ENCODE results near the gene ITGA8. TPM values are rescaled to one million over a fixed set of nuclear protein-coding genes. Genes with fewer than 3 reads are reported as not detected.

The ITGA8 gene
- polyA plus RNA-seq, 1 experiment = 0.25 TPM

GRCh38 chr10:15485684-15486316 is 233.9 kb downstream of the ITGA8 start:
- ChIA-PET POLR2A (no interaction called here), CTCF (no interaction called here)
- Histone ChIP-seq H3K9me3 (ENCODE audit: control insufficient read depth, insufficient read depth, low read length) (no peaks in the 10 kb centered on the region), H3K27ac (ENCODE audit: low read depth, low read length) (no peak overlapping the region), H3K4me3 (ENCODE audit: low read depth, low read length) (no peak overlapping the region), H3K27me3 (ENCODE audit: control insufficient read depth, insufficient read depth, low read length) (no peaks in the 10 kb centered on the region)
- DNase-seq (ENCODE audit: low read depth, low spot score) = no peak
- TF ChIP-seq, protein P1, sequence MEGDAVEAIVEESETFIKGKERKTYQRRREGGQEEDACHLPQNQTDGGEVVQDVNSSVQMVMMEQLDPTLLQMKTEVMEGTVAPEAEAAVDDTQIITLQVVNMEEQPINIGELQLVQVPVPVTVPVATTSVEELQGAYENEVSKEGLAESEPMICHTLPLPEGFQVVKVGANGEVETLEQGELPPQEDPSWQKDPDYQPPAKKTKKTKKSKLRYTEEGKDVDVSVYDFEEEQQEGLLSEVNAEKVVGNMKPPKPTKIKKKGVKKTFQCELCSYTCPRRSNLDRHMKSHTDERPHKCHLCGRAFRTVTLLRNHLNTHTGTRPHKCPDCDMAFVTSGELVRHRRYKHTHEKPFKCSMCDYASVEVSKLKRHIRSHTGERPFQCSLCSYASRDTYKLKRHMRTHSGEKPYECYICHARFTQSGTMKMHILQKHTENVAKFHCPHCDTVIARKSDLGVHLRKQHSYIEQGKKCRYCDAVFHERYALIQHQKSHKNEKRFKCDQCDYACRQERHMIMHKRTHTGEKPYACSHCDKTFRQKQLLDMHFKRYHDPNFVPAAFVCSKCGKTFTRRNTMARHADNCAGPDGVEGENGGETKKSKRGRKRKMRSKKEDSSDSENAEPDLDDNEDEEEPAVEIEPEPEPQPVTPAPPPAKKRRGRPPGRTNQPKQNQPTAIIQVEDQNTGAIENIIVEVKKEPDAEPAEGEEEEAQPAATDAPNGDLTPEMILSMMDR (IDR thresholded peaks at IDR 0.05; ENCODE audit: low read depth, low read length) = no peak

- CTCF ChIA-PET = no interaction called here
- H3K9me3 ChIP-seq (ENCODE audit: control insufficient read depth, insufficient read depth, low read length) = no peaks in the 10 kb centered on the region
- no peak overlapping the region for H3K4me3 ChIP-seq (ENCODE audit: low read depth, low read length)
- POLR2A ChIA-PET = no interaction called here
- DNase-seq (ENCODE audit: low read depth, low spot score) = no peak
- TF ChIP-seq, protein P1 (IDR thresholded peaks at IDR 0.05; ENCODE audit: low read depth, low read length) = no peak
- no peak overlapping the region for H3K27ac ChIP-seq (ENCODE audit: low read depth, low read length)
- H3K27me3 ChIP-seq (ENCODE audit: control insufficient read depth, insufficient read depth, low read length) = no peaks in the 10 kb centered on the region
Measured at GRCh38 chr10:15485027-15485426, 234.7 kb downstream of the ITGA8 start.

GRCh38 chr10:15484128-15484527 is 235.6 kb downstream of the ITGA8 start:
- Histone ChIP-seq H3K27me3 (ENCODE audit: control insufficient read depth, insufficient read depth, low read length) (no peaks in the 10 kb centered on the region), H3K27ac (ENCODE audit: low read depth, low read length) (no peak overlapping the region), H3K9me3 (ENCODE audit: control insufficient read depth, insufficient read depth, low read length) (no peaks in the 10 kb centered on the region), H3K4me3 (ENCODE audit: low read depth, low read length) (no peak overlapping the region)
- POLR2A ChIA-PET = no interaction called here
- no peak for DNase-seq (ENCODE audit: low read depth, low spot score)
- CTCF ChIA-PET = no interaction called here
- TF ChIP-seq, protein P1 (IDR thresholded peaks at IDR 0.05; ENCODE audit: low read depth, low read length) = no peak

- no peak for DNase-seq (ENCODE audit: low read depth, low spot score)
- Histone ChIP-seq H3K9me3 (ENCODE audit: control insufficient read depth, insufficient read depth, low read length) (no peaks in the 10 kb centered on the region), H3K27ac (ENCODE audit: low read depth, low read length) (no peak overlapping the region), H3K4me3 (ENCODE audit: low read depth, low read length) (no peak overlapping the region), H3K27me3 (ENCODE audit: control insufficient read depth, insufficient read depth, low read length) (peaks cover 2% of the 10 kb centered on the region)
- CTCF ChIA-PET = no interaction called here
- POLR2A ChIA-PET = no interaction called here
- TF ChIP-seq, protein P1 (IDR thresholded peaks at IDR 0.05; ENCODE audit: low read depth, low read length) = no peak
Measured at GRCh38 chr10:15483215-15484075, 236.3 kb downstream of the ITGA8 start.

DNA sequence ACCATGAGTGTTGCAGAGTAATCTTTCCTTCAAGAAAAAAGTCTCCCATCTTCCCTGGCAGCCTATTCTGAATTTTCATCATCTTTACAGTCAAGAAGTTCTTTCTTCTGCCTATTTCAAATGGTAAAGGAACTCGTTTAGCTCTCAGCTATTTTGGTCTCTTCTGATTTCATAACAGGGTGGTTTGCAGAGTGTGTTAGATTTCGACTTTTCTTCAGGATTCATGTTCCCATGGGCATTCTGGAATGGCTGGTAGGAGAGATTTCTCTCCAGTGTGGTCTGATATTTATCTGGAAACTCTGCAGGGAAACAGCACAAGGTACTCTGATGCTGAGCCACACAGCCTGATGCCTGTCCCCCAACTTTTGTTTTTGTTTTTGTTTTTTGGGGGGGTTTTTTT is 237.6 kb downstream of the ITGA8 start:
- no peak overlapping the region for H3K4me3 ChIP-seq (ENCODE audit: low read depth, low read length)
- ChIA-PET POLR2A (no interaction called here), CTCF (interaction anchor here (0.6 kb wide), 1 partner anchor 180 kb away, joined by 4 read pairs; no protein-coding TSS in a partner anchor)
- H3K27ac ChIP-seq (ENCODE audit: low read depth, low read length) = no peak overlapping the region
- H3K9me3 ChIP-seq (ENCODE audit: control insufficient read depth, insufficient read depth, low read length) = no peaks in the 10 kb centered on the region
- TF ChIP-seq, protein P1 (IDR thresholded peaks at IDR 0.05; ENCODE audit: low read depth, low read length) = no peak
- no peak for DNase-seq (ENCODE audit: low read depth, low spot score)
- peaks cover 3% of the 10 kb centered on the region for H3K27me3 ChIP-seq (ENCODE audit: control insufficient read depth, insufficient read depth, low read length)

Measured in AG04450 (cell line).